Activated naive CD4-positive, alpha-beta T cell (primary cell): Measurements from ENCODE around the gene NOL12.
"Not testable (repeated sequence)": the region's sequence is repeated elsewhere in the genome, so short reads cannot be mapped to it uniquely, and the experiment has no call there.

Experiments
- DNase-seq, 4 experiments: peaks; one replicate each; lab custom pipeline; 2025; lab: John Stamatoyannopoulos, UW

Gene NOL12

DNA sequence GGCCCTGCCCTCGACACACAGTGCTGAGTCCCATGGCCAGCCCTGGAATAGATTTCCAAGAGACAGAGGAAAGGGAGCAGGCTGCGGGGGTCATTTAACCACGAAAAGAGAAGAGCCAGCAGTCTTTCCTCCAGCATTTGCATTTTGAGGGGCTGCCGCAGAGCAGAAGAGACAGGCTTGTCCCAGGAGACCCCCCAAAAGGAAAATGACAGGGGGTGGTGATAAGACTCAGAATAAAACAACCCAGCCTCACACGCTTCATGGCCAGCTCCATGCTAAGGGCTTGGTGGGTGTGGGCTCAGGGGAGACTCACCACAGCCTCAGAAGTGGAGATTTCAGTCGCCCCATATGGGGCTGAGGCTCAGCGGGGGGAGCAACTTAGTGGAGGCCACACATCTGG lies 27.6 kb downstream of the NOL12 start:
- DNase-seq = no peak

DNA sequence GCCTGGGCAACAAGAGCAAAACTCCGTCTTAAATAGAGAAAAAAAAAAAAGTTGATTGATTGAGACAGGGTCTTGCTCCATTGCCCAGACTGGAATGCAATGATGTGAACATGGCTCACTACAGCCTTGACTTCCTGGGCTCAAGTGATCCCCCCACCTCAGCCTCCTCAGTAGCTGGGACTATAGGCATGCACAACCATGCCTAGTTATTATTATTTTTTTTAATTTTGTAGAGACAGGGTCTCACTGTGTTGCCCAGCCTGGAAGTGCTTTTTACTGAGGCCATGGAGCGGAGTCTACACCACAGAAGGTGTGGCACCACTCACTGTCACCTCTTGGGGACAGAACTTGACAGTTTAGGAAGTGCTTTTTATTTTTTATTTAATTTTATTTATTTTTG lies 28.5 kb downstream of the NOL12 start:
- no peak for DNase-seq

DNA sequence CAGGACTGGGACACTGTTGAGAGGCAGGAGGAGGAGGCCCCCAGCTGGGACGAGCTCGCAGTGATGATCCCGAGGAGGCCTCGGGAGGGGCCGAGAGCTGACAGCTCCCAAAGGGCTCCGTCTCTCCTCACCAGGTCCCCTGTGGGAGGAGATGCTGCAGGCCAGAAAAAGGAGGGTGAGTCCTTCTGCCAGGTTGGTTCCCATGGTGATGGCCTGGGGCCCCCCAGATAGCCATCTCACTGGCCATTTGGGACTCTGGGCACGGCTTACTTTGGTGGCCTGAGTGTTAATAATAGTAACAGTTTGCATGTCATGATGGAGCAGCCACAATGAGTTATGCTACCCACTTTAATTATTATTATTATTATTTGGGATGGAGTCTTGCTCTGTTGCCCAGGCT lies 29.6 kb downstream of the NOL12 start:
- no peak for DNase-seq

DNA sequence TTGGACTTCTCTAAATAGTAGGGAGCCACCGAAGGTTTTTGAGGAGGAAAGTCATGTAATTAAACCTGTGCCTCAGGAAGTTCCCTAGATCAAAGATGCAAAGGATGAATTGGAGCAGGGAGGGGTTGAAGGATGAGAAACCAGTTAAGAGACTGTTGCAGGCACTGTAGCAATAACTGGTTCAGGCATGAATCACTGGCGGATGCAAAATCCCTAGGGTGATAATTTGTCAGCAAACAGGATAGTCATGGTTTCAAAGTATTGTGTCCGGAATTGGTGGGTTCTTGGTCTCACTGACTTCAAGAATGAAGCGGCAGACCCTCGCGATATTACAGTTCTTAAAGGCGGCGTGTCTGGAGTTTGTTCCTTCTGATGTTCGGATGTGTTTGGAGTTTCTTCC lies 30.6 kb downstream of the NOL12 start:
- DNase-seq = no peak

DNA sequence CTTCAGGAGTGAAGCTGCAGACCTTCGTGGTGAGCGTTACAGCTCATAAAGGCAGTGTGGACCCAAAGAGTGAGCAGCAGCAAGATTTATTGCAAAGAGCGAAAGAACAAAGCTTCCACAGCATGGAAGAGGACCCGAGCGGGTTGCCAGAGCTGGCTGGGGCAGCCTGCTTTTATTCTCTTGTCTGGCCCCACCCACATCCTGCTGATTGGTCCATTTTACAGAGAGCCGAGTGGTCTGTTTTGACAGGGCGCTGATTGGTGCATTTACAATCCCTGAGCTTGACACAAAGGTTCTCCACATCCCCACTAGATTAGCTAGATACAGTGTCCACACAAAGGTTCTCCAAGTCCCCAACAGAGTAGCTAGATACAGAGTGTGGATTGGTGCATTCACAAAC lies 31.1 kb downstream of the NOL12 start:
- DNase-seq = not testable (repeated sequence)

DNA sequence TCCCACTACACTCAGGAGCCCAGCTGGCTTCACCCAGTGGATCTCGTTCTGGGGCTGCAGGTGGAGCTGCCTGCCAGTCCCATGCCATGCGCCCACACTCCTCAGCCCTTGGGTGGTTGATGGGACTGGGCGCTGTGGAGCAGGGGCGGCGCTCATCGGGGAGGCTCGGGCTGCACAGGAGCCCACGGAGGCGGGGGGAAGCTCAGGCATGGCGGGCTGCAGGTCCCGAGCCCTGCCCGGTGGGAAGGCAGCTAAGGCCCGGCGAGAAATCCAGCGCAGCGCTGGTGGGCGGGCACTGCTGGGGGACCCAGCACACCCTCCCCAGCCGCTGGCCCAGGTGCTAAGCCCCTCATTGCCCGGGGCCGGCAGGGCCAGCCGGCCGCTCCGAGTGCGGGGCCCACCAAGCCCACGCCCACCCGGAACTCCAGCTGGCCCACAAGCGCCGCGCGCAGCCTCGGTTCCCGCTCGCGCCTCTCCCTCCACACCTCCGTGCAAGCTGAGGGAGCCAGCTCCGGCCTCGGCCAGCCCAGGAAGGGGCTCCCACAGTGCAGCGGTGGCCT lies 31.7 kb downstream of the NOL12 start:
- DNase-seq = not testable (repeated sequence)

DNA sequence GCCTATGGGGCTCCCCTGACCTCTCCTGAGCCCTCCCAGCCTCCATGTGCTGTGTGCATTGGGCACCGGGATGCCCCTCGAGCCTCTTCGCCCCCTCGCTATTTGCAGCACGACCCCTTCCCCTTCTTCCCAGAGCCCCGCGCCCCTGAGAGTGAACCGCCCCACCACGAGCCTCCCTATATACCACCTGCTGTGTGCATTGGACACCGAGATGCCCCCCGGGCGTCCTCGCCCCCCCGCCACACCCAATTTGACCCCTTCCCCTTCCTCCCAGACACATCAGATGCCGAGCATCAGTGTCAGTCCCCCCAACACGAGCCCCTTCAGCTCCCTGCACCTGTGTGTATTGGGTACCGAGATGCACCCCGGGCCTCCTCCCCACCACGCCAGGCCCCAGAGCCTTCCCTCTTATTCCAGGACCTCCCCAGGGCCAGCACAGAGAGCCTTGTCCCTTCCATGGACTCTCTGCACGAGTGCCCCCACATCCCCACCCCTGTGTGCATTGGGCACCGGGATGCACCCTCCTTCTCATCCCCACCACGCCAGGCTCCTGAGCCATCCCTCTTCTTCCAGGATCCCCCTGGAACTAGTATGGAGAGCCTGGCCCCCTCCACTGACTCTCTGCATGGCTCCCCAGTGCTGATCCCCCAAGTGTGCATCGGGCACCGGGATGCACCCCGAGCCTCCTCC lies 39.6 kb downstream of the NOL12 start:
- no peak for DNase-seq

DNA sequence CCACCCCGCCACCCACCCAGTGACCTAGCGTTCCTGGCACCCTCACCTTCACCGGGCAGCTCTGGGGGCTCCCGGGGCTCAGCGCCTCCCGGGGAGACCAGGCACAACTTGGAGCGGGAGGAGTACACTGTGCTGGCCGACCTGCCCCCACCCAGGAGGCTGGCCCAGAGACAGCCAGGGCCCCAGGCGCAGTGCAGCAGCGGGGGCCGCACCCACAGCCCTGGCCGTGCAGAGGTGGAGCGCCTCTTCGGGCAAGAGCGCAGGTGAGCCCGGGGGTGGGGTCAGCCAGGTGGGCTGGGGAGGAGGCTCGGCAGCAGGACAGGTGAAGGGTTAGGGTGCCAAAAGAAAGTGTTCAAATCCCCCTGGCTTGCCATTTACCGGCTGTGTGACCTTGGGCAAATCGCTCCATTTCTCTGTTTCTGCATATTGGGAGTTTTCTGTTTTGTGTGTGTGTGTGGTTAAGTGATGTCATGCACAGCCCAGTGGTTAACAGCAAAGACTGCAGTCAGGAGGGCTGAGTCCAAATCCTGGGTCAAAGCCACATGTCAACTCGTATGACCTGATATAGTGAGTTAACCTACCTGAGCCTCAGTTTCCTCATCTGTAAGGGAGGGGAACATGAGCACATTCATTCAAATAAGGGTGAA lies 40.2 kb downstream of the NOL12 start:
- no peak for DNase-seq

DNA sequence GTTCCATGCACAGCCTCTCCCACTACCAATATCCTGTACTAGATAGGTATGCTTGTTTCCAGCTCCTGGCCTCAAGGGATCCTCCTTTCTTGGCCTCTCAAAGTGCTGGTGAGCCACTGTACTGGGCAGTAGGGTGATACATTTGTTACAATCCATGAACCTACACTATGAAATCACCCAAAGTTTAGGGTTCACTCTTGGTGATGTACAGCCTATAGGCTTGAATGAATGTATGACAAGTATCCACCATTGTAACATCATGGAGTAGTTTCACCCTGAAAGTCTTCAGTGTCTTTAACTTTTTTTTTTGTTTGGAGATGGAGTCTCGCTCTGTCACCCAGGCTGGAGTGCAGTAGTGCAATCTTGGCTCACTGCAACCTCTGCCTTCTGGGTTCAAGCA lies 42.5 kb downstream of the NOL12 start:
- DNase-seq = no peak

DNA sequence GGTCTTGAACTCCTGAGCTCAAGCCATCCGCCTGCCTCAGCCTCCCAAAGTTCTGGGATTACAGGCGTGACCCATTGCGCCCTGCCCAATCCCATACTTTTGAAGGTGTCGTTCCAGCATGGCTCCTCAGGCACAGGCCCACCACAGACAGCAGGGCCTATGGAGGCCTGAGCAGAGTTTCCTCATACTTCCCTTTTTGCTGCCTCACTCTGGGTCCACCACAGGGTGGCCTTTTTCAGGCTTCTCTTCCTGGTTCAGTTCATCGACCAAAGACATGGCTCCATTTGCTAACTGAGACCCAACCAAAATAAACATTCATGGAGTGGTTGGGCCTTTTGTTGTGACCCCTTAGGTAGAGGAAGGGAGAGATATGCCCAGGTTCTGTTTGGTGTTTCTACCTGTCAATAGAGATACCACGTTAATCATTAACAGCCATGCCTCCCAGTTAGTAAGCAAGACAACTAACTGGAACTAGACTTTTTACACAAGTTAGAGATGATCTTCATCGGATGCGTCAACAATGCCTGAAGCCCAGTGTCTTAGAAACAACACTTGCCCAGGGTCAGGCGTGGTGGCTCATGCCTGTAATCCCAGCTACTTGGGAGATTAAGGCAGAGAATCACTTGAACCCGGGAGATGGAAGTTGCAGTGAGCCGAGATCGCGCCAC lies 45.8 kb downstream of the NOL12 start:
- no peak for DNase-seq

DNA sequence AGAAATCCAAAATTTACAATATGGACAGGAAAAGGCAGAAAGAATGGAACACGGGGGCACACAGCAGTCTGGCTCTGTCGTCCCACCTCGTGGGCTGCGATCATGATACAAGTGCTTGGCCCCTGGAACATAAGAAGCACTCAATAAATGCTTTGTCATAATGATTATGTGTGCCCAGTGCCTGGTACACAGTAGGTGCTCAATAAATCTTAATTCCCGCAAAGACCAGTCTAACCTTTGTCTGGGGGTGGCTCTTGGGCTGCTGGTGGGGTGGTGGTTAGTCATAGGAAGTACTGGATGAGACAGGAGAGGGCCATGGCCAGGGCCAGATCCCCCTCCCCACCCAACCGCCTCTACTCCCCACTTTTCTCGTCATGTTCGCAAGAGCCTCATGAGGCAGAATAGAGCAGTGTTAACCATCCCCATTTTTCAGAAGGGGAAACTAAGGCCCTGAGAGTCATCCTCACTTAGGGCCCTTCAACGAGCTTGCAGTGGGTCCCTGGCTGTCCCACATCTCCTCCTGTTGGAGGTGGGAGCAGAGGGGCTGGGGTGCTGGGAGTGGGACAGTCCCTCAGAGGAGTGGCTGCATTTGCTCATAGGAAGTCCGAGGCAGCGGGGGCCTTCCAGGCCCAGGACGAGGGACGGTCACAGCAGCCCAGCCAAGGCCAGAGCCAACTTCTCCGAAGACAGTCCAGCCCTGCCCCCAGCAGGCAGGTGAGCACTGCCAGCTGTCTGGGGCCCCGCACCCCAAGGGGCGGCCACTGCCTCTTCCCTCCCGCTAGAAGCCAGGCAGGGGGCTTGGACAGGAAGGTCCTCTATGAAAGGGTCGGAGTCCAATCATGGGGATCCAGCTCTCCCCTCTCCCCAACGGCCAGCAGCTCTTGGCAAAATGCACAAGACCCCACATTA lies 46.8 kb downstream of the NOL12 start:
- no peak for DNase-seq

DNA sequence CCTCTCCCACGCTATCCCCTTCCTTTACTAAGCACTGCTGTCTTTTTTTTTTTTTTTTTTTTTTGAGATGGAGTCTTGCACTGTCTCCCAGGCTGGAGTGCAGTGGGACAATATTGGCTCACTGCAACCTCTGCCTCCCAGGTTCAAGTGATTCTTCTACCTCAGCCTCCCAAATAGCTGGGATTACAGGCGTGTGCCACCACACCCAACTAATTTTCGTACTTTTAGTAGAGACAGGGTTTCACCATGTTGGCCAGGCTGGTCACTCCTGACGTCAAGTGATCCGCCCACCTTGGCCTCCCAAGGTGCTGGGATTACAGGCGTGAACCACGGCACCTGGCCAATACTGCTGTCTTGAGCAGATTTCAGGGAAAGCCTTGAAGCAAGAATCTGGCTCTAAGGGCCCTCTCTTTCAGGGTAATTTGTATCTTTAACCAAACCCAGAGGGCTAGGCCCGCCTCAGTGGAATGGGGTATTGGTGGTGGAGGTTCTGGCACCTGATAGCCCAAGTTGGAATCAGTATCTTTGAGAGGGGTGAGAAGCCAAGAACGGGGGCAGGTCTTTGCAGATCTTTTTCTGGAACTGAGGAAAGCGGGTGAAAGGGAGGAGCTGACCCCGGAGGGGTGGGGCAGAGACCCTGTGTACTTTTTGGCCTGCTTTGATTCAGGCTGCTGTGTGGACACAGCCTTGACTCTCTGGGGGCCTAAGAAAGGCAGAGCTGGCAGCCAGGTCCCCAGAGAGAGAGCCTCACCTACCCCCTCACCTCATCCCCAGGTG lies 47.7 kb downstream of the NOL12 start:
- DNase-seq = no peak

DNA sequence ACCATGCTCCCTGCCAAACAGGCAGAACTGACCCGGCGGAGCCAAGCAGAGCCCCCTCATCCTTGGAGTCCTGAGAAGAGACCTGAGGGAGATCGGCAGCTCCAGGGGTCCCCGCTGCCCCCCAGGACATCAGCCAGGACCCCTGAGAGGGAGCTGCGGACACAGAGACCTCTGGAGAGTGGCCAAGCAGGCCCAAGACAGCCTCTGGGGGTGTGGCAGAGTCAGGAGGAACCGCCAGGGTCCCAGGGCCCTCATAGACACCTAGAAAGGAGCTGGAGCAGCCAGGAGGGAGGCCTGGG lies 48.2 kb downstream of the NOL12 start:
- no peak for DNase-seq

DNA sequence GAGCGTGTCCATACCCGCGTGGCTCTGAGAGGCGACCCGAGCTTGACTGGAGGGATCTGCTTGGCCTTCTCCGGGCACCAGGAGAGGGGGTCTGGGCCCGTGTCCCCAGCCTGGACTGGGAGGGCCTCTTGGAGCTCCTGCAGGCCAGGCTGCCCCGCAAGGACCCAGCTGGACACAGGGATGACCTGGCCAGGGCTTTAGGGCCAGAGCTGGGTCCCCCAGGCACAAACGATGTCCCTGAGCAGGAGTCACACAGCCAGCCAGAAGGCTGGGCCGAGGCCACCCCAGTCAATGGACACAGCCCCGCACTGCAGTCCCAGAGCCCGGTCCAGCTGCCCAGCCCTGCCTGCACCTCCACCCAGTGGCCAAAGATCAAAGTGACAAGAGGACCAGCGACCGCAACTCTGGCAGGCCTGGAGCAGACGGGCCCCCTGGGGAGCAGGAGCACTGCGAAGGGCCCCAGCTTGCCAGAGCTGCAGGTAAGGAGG lies 48.9 kb downstream of the NOL12 start:
- no peak for DNase-seq

DNA sequence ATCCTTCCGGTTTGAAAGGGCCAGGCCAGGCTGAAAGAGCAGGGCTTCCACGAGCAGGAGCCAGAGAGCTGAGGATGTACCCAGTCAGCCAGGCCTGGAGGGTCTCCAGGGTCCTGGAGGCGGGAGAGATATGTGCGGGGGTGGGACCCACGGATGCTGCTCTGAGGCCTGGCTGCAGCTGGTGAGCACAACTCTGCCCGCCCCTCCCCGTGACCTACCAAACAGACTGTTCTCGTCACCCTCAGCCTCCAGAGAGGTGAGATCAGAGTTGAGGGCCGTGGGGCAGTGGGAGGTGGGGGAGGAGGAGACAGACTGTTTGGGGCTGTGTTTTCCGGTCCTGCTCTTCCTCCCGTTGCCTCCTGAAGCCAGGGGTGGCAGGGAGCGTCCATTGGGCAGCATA lies 52.9 kb downstream of the NOL12 start:
- no peak for DNase-seq

DNA sequence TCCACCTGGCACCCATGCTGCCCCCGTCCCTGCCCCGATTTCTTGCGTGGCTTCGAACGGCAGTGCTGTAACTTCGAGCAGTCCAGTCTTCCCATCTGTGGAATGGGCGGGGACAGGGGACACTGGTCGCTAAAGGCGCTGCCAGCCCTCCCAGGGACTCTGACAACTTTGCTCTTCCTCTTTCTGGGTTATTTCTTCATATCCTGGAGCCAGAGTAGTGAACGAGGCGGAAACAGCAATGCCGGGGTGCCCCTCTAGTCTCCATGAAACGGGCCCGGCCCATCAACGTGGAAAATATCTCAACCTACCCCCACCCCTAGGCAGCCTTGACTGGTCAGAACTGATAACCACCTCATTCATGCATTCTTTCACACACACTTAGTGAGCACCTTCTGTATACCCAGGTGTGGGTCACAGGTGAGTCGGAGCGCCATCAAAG lies 53.5 kb downstream of the NOL12 start:
- no peak for DNase-seq

DNA sequence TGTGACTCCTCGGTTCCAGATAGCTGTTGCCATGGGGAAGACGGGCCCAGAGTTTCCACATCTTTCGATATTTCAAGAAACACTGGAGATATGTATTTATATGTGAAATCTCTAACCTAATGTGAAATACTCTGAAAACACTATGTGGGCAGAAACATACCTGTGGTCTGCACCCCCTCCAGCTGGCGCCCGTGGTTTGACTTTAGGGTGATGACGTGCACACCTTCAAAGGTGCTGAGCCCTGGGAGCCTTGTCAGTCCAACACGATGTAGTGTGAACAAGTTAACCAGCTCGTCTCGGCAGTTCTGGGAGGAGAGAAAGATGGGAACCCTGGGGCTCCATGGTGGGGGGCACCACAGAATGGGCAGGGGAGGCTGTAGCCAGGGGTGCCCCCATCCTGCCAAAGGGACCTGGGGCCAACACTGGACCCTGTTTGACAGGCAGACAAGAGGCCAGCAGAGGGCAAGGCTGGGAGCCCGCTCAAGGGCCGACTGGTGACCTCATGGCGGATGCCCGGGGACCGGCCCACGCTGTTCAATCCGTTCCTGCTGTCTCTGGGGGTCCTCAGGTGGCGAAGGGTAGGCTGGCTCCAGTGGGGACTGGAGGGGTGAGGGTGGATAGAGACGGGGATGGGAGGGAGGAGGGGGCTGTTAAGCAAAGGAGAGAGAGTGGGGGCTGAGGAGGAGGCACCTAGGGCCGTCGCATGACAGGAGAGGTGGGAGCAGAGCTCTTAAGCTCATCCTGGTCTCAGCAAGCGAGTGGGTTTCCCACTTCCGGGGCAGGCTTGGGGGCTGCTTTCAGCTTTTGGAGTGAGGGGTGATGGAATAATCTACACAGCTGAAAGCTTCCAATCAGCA lies 54.5 kb downstream of the NOL12 start:
- DNase-seq = no peak

DNA sequence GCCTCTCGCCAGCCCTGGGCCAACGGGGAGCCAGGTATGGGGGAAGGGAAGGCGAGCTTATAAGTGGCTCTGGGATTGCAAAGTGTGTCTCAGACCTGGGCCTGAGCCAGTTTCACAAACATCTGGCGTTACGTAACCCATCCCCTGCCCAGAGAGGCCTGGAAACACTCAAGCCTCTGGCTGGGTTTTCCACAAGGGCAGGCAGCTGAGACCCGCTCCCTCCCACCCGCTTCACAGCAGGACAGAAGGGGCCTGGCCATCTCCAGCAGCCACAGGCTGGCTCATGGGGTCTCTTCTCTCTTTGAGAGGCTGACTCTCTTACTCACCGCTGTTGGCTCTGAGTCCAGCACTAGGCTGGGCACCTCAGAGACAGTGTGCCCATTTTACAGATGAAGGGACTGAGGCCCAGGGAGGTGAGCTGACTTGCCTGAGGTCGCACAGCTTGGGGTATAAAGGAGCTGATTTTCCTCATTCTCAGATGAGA lies 55.2 kb downstream of the NOL12 start:
- no peak for DNase-seq

DNA sequence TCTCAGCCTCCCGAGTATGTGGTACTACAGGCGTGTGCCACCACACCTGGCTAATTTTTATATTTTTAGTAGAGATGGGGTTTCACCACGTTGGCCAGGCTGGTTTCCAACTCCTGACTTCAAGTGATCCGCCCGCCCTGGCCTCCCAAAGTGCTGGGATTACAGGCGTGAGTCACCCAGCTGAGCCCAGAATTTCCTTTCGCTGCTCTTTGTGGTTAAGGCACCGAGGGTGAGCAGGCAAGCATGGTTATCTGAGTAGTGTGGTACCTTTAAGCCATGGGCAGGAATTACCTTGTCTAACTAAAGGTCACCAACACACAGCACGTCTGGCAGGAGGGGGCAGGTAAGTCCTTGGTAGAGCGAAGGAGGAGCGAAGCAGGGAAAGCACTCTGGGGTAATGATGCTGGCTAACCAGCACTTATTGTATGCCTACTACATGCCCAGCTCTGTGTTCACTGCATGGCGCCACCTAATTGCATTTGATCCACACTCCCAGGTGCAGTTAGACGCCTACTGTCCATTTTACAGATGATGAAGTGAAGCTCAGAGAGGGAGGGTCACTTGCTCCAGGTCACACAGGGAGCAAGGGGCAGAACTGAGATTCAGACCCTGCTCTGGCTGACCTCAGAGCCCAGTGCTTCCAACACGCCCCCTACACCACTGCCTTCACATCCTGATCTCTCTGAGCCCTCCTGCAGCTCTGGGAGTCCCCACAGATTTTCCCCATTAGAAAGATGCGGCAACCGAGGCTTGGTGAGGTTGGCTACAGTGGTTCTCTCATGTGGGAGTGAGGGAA lies 56.4 kb downstream of the NOL12 start:
- DNase-seq = no peak
